Measurements from ENCODE around the gene EVL. TPM values are rescaled to one million over a fixed set of nuclear protein-coding genes. Genes with fewer than 3 reads are reported as not detected.

Gene EVL
- total RNA-seq, 4 donors from 2014 or later: 24.2 to 40.1 (median 29.8) TPM

DNA sequence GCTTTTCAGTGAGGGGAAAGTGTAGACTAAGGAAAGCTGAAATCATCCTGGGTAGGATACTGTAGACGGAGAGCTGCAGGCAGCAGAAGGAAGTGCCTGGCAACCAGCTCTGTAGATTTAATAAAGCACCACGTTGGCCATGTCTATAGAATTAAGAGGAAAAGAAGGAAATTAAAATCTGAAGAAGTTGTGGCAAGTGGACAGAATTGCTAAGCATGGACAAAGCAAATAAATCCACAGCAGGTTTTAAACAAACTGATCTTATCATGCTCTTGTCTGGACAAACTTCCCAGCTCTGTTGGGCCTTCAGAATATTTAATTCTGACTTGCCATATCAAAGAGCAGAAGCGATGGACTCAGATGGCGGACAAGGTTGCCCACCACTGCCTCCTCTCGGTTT is 27.2 kb upstream of the EVL start:
- WGBS, 2 donors: 76 to 79% methylated on average over 5 of the region's 5 CpGs
- Histone ChIP-seq H3K36me3 (no peaks in the 10 kb centered on the region), H3K27ac (no peak overlapping the region), H3K9me3 (no peaks in the 10 kb centered on the region), H3K4me3 (replicated peaks in 1 of 3) (no peak overlapping the region), H3K27me3 (no peaks in the 10 kb centered on the region), H3K4me1 (peaks cover 0 to 3% of the 10 kb centered on the region in 2 donors)
- DNase-seq: no peak
- TF ChIP-seq, protein P1, sequence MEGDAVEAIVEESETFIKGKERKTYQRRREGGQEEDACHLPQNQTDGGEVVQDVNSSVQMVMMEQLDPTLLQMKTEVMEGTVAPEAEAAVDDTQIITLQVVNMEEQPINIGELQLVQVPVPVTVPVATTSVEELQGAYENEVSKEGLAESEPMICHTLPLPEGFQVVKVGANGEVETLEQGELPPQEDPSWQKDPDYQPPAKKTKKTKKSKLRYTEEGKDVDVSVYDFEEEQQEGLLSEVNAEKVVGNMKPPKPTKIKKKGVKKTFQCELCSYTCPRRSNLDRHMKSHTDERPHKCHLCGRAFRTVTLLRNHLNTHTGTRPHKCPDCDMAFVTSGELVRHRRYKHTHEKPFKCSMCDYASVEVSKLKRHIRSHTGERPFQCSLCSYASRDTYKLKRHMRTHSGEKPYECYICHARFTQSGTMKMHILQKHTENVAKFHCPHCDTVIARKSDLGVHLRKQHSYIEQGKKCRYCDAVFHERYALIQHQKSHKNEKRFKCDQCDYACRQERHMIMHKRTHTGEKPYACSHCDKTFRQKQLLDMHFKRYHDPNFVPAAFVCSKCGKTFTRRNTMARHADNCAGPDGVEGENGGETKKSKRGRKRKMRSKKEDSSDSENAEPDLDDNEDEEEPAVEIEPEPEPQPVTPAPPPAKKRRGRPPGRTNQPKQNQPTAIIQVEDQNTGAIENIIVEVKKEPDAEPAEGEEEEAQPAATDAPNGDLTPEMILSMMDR (IDR thresholded peaks at IDR 0.05): no peak
- intact Hi-C loops (cut with DNase I): no loop called here

DNA sequence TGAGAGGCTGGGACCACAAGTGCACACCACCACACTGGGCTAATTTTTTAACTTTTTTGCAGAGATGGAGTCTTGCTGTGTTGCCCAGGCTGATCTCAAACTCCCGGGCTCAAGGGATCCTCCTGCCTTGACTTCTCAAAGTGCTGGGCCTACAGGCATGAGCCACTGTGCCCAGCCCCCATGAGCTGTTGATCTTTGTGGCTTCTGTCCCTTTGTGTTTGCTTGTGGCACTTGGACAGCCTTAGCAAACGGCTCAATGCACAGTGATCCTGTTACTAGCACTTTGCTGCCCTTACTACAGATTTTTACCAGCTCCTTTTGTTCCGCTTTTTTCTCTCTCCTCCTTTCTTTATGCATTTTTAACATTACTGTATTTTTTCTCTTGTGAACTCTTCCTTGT is 25.3 kb upstream of the EVL start:
- Histone ChIP-seq H3K4me1 (peaks cover 0 to 3% of the 10 kb centered on the region in 2 donors), H3K27me3 (no peaks in the 10 kb centered on the region), H3K27ac (no peak overlapping the region), H3K9me3 (no peaks in the 10 kb centered on the region), H3K36me3 (no peaks in the 10 kb centered on the region), H3K4me3 (replicated peaks in 1 of 3) (no peak overlapping the region)
- intact Hi-C loops (cut with DNase I): no loop called here
- TF ChIP-seq POLR2A (IDR thresholded peaks at IDR 0.05): no peak
- TF ChIP-seq, protein P1 (IDR thresholded peaks at IDR 0.05): no peak
- no peak for DNase-seq
- WGBS, 2 donors: 89 to 91% methylated on average over 3 of the region's 3 CpGs

DNA sequence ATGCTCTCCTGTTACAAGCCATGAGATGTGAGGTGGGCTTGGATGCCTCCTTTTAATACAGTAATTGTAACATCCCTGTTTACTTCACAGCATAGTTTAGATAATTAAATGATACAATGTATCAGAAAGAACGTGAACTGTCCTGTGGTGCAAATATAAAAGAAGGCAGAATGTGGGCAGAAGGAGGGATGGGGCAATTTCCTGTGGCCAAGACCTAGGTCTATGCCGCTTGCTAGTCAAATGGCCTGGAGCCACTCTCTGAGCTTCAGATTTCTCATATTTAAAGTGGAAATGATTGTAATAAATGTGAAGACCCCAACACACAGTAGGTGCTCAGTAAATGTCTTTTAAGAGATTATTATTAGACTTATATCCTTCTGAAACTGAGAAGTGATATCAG is 24.0 kb upstream of the EVL start:
- intact Hi-C loops (cut with DNase I): no loop called here
- DNase-seq: no peak
- WGBS, 2 donors: 87 to 97% methylated on average over 2 of the region's 2 CpGs
- no peaks in the 10 kb centered on the region for H3K27me3 ChIP-seq
- peaks cover 0 to 3% of the 10 kb centered on the region in 2 donors for H3K4me1 ChIP-seq
- no peaks in the 10 kb centered on the region for H3K9me3 ChIP-seq
- TF ChIP-seq, protein P1 (IDR thresholded peaks at IDR 0.05): no peak
- no peak for TF ChIP-seq POLR2A (IDR thresholded peaks at IDR 0.05)
- H3K27ac ChIP-seq: no peak overlapping the region
- no peaks in the 10 kb centered on the region for H3K36me3 ChIP-seq
- H3K4me3 ChIP-seq (replicated peaks in 1 of 3): no peak overlapping the region

DNA sequence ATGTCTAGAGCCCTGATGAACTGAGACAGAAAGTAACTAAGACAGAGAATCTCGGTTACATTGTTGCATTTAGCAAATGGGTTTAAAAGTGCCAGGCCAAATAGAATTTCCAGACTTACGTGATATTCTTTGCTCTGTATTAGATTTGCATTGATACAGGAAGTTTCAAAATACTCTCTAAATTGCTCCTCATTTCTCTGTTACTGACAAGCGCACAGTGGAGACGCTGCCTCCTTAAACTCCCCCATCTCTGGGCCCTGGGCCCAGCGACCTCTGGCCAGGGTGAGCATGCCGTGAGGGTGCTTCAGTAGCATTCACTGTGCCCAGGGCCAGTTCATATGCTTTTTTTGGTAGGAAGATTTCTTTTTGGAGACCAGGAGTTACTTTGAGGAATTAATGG is 22.9 kb upstream of the EVL start:
- Histone ChIP-seq H3K27me3 (no peaks in the 10 kb centered on the region), H3K4me3 (replicated peaks in 1 of 3) (no peak overlapping the region), H3K36me3 (no peaks in the 10 kb centered on the region), H3K9me3 (no peaks in the 10 kb centered on the region), H3K27ac (no peak overlapping the region), H3K4me1 (peaks cover 0 to 3% of the 10 kb centered on the region in 2 donors)
- 83 to 93% methylated on average over 6 of the region's 6 CpGs for WGBS, 2 donors
- no peak for DNase-seq
- TF ChIP-seq POLR2A (IDR thresholded peaks at IDR 0.05): no peak
- TF ChIP-seq, protein P1 (IDR thresholded peaks at IDR 0.05): no peak
- intact Hi-C loops (cut with DNase I): no loop called here

DNA sequence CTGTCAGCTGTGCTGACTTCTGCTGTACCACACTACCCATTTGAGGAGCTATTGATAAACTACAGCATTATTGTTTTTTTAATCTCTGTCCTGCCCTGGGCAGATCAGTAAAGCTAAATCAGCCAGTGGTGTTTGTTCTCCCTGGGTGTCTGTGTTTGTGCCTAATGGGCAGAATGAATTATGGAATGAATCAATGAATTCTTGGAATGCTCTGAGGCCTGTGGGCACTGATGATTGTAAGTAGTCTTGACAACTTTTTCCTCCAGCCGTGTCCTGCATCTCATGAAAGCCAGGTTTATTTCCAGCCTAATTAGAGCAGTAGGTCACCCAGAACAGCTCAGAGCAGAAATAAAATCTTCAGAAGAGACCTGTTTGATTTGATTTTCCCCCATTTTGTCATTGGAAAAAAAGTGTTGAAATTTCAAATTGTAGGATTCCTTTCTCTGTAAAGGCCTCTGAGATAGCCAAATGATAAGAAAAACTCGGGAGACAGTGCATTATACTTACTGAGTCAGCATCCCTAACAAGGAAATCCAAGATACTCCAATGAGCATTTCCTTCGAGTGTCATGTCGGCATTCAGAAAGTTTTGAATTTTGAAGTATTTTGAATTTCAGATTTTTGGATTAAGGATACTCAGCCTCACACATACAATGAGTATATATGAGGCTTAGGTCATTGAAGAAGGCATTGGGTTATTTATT is 19.4 kb upstream of the EVL start:
- intact Hi-C loops (cut with DNase I): no loop called here
- 76 to 80% methylated on average over 4 of the region's 4 CpGs for WGBS, 2 donors
- Histone ChIP-seq H3K27me3 (no peaks in the 10 kb centered on the region), H3K9me3 (no peaks in the 10 kb centered on the region), H3K4me3 (replicated peaks in 1 of 3) (no peak overlapping the region), H3K4me1 (no peaks in the 10 kb centered on the region), H3K36me3 (no peaks in the 10 kb centered on the region), H3K27ac (no peak overlapping the region)
- TF ChIP-seq, protein P1 (IDR thresholded peaks at IDR 0.05): no peak
- no peak for TF ChIP-seq POLR2A (IDR thresholded peaks at IDR 0.05)
- no peak for DNase-seq
